ENCODE data around the gene UBTF.

The UBTF gene

DNA sequence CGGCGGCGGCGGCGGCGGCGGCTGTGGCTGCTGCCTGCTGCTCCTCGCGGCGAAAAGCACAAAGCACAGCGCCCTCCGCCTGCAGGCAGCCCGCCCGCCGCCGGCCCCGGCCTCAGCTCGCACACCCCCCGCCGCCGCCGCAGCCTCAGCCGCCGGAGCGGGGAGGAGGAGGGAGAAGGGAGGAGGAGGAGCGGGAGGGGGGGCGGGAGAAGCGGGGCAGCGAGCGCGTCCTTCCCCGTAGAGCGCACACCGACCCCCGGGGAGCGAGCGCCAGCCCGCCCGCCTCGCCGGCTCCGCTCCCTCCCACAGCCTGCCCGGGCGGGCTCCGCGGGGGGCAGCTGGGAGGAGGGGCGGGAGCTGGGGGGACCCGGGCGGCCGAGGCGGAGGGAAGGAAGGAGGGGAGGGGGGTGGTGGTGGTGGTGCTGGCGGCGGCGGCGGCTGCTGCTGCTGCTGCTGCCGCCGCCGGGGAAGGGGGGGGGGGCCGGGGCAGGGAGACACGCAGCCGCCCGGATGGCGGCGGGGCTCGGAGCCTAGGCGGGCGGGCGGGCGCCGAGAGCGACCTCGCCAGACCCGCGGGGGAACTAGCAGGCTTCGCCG lies at the start of gene UBTF:
Gene UBTF, minus strand, starts transcription at position 60 of the 597 bp plus-strand sequence. CDS start 1,446 bp downstream, outside the sequence.
- peak; percentile 37 for DNase-seq

- DNase-seq = no peak
Observed at GRCh38 chr17:44268709-44269534, 49.4 kb upstream of the UBTF start.

GRCh38 chr17:44267818-44268490 lies 48.5 kb upstream of the UBTF start, which contains the start of gene SLC4A1:
Gene SLC4A1, minus strand, starts transcription at chr17:44268135. Its CDS starts 5,269 bp downstream, at chr17:44262866.
- DNase-seq = no peak

GRCh38 chr17:44267165-44267455 lies 47.6 kb upstream of the UBTF start:
- DNase-seq = no peak

GRCh38 chr17:44266402-44267164 lies 47.1 kb upstream of the UBTF start:
- DNase-seq = no peak

DNA sequence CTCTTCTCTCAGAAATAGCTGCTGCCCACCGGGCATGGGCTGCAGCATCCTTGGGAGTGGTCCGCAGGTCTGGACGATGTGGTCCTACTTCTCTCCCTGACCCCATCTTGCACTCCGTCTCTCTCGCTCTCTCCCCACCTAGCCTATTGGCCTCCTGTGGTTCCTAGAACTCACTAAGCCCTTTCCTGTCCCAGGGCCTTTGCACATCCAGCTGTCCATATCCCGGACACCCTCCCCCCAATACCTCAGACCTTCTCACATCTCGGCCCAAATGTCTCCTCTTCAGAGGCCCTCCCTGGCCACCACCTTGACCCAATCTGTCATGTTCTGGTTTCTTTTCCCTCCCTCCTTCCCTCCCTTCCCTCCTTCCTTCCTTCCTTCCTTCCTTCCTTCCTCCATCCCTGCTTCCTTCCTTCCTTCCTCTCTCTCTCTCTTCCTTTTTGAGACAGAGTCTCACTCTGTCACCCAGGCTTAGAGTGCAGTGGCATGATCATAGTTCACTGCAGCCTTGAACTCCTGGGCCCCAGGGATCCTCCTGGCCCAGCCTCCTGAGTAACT lies 43.9 kb upstream of the UBTF start:
- no peak for DNase-seq

DNA sequence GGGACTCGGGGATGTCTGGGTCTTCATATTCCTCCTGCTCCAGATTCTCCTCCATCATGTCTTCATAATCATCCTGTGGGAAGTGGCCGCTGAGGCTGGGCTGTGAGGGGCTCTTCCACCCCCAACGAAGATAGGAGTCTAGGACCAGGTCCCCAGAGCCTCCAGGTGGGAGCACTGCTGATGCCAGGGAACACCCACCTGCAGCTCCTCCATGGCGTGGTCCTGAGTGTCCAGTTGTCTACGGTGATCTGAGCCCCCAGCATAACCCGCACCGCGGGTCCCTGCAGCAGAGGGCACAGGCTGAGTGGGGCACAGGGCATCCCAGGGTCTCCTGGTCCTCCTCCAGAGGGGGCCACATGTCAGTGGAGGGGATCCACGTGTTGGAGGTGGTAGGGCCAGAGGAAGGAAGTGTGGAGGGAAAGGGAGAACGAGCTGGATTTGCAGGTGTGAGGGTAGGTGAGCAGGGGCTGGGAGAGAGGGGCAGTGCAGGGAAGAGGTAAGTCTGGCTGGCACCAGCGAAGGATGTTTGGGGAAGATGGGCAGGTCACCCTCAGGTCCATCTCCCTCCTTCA lies 43.3 kb upstream of the UBTF start:
- no peak for DNase-seq

DNA sequence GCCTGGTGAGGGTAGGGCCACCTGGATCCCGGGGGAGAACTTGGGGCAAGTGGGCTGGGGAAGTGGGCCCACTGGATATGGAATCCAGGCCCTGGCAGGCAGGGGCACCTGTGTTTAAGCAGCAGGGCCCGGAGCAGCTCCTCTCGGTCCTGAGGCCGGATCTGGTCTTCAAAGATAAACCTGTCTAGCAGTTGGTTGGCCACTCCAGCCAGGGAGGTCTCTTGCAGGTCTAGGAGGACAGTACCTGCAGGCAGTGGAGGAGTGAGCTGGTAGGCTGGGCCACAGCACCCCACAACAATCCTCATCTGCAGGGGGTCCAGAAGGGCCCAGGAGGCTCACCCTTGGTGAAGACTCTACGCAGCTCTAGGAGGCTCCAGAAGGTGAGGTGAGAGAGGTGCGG lies 40.8 kb upstream of the UBTF start:
- DNase-seq = no peak

DNA sequence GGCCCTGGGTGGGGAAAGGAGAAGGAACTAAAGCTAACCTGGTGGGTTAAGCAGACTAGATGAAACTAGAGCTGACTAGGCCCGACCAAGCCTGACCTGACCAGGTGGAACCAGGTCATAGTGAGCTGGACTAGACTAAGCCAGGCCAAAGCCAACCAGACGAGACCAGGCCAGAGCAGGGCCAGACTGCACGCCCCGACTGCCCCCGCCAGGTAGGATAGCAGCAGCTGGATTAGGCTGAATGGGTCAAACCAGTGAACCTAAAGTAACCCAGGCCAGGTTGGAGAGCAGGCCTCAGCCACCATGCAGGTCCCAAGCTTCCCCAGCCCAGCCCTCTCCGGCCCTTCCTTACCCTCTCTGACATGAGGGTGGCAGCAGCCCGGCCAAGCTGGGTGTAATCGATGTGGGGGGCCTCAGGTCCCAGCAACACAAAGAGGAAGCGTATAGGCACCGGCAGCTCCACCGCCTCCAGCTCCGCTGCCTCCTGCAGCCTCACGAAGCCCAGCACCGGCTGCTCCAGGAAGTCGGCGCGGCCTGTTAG lies 39.4 kb upstream of the UBTF start:
- DNase-seq = no peak

DNA sequence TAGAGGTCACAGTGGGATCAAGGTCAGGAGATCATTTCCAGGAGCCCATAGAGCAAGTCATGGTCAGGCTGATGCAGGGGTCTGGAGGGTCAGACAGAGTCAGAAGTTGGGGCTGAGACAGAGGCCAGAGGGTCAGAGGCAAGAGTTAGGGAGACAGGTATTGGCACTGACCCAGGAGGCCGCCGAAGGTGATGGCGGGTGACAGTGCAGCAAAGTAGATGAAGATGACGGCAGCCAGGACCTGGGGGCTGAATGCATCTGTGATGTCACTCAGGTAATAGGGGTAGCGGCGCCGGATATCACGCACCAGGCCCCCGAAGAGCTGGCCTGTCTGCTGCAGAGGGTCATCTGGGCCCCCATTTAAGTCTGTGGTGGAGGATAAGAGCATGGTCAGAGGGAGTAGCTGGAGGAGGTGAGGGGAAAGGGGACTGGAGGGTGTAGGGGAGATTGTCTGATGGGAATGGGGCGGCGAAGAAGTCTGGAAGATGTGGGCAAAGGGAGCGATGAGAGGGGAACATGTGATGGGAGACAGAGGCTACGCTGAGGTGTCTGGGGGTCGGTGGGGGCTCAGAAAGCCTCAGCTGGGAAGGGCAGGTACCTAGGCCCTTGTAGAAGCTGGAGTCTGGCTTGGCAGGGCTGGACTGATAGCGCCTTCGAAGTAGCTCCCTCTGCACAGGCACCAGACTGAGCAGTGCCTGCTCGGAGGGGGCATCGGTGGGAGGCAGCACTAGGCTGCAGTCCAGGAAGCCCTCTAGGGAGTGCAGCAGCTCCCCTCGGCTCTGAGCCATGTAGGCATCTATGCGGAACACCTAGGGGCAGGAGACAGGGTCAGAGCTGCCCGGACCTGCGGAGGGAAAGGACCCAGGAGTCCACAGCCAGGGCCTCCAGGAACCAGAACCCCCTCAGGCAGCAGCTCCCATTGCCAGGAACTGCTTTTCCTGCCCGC lies 38.6 kb upstream of the UBTF start:
- DNase-seq = no peak

DNA sequence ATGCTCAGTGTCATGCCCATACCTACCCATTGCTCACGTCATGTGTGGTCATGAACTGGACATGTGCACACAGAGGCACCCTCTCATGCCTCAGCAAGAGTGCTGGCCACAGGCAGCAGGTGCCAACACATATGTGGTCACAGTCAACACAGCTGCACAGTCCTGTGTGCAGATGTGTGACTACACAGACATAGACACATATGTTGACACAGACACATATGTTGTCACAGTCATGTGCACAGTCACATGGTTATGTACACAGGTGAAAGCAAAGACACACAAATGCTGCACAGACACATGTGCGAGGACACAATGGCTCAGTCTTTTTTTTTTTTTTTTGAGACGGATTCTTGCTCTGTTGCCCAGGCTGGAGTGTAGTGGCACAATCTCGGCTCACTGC lies 37.2 kb upstream of the UBTF start:
- DNase-seq = no peak

DNA sequence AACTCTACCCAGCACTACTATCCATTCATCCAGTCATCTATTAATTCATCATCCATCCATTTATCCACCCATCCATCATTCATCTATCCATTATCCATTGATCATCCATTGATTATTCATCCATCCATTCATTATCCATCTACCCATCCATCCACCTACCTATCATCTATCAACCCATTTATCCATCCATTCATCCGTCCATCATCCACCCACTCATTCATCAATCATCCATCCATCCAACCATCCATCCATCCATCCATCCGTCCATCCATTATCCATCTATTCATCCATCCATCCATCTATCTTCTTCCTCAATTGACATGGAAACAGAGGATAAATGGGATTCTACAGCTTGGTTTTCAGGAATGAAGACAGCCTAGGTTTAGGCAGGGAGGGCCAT lies 36.4 kb upstream of the UBTF start:
- no peak for DNase-seq

DNA sequence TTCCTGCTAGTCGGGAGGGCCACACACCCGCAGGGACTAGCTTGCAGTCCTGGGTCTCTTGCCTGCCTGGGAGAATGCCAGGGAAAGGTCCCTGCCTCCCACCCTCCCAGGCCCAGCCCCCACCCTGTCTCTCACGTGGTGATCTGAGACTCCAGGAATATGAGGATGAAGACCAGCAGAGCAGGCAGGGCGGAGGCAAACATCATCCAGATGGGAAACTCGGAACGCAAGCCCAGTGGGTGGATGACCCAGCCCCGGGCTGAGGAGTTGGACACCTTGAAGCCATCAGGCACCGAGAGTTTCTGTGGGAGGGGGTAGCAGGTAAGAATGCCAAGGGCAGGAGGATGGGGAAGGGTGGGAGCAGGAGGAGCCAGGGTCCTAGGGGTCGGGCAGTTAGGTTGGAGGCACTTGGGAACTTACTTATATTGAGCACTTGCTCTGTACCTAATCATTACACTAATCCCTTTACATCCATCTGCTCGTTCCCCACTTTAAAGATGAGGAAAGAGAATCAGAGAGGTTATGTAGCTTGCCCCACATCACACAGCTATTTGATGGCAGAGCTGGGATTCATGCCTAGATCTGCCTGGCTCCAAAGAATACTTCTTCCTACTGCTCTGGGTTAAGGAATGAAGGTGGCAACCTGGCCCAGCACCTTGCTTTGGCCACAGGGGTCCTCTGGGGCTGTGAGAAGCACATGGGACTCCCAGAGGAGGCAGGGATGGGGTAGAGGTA lies 35.1 kb upstream of the UBTF start:
- DNase-seq = no peak

DNA sequence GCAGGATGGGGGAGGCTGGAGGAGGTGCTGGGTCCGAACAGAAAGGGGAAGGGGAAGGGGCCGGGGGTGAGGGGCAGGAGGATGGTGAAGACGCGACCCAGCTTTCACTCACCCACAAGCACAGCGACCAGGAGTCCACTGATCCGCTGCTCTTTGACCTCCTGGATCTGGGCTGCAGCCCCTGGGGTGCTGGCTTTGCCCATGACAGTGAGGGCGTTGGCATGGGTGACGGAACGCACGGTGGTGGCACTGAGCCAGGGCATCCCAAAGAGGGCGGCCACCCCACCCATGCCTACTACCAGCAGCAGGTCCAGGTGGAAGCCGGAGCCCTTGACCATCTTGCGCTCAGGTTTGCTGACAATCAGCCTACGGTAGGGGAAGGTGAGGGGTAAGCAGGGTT lies 33.5 kb upstream of the UBTF start:
- DNase-seq = no peak

GRCh38 chr17:44251062-44251461 lies 31.6 kb upstream of the UBTF start:
- no peak for DNase-seq

DNA sequence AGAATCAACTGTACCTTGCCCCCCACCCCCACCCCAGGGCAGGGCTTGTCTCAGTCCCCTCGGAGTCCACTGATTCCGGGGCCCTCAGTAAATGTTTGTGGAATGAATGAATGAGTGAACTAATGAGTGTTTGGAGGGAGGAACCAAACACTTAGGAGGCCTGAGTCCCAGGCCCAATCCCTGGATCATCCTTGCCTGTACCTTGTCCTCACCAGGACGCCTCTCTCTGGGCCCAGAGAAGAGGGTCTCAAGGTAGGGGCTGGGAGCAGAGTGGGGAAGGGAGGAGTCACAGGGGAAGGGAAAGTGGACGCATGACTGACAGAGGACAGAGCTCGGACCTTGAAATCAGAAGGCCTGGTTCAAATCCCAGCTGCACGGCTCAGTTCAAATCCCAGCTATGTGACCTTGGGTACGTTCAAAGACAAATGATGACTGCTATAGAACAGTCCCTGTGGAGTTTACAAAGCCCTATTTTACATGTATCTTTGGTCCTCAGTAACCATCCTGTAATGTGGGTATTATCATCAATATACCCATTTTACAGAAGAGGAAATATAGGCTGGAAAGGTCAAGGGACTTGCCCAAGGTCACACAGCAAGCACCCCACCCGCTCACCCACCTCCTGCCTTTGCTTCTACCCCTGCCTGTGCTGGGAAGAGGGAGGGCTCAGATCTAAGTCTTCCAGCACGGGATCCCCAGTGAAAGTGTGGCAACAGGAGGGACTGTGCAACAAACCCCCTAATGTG lies 30.2 kb upstream of the UBTF start:
- DNase-seq = no peak

- no peak for DNase-seq
Observed at GRCh38 chr17:44247876-44248736, 28.6 kb upstream of the UBTF start.

GRCh38 chr17:44247440-44247841 lies 28.0 kb upstream of the UBTF start:
- DNase-seq = no peak
